Measurements from ENCODE around the gene CLEC3B.
"Not testable (repeated sequence)": the region's sequence is repeated elsewhere in the genome, so short reads cannot be mapped to it uniquely, and the experiment has no call there.

Gene CLEC3B

DNA sequence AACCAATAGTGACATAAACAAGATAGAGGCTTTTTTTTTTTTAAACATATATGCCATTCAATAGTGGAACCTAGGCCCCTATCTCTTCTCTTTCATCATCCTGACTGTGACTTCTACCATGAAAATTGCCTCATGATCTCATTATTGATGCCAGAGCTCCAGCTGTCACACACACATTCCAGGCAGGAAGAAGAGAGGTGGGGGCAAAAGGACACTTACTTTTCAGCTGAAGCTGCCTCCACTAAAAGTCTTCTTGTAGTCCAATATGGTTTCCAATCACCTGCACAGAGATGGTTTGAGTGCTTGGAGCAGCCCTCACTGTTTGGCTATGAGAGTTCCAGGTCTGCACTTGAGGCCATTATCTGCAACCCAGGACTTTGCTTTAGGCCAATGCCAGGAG is 45.0 kb downstream of the CLEC3B start:
- no peak for DNase-seq

DNA sequence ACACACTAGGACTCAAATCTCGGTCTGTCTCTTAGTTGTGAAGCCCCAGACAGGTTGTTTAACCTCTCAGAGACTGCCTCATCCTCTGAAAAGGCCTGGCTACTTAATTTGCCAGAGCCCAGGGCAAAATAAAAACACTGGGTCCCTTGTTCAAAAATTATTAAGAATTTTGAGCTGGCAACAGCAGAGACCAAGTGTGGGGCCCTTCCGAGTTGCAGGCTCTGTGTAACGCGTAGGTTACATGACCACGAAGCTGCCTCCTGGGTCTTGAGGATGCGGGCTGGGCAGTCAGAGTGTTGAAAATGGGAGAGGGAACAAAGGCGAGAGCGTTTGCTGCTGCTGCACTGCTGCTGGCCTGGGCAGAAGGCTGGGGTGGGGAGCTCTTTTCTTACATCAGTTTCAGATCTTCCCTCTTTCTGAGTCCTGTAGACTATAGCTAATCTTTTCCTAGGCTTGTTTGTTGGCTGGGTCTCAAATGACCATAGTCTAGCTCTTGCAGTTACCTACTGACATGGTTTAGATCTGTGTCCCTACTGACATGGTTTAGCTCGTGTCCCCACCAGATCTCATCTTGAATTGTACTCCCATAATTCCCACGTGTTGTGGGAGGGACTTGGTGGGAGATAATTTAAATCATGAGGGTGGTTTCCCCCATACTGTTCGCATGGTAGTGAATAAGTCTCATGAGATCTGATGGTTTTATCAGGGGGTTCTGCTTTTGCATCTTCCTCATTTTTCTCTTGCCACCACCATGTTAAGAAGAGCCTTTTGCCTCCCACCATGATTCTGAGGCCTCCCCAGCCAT is 49.9 kb downstream of the CLEC3B start:
- DNase-seq, result no peak

DNA sequence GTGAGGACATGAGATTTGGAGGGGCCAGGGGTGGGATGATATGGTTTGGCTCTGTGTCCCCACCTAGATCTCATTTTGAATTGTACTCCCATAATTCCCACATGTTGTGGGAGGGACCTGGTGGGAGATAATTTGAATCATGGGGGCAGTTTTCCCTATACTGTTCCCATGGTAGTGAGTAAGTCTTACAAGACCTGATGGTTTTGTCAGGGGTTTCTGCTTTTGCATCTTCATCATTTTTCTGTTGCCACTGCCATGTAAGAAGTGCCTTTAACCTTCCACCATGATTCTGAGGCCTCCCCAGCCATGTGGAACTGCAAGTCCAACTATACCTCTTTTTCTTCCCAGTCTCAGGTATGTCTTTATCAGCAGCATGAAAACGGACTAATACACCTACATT is 52.2 kb downstream of the CLEC3B start:
- DNase-seq, result not testable (repeated sequence)

DNA sequence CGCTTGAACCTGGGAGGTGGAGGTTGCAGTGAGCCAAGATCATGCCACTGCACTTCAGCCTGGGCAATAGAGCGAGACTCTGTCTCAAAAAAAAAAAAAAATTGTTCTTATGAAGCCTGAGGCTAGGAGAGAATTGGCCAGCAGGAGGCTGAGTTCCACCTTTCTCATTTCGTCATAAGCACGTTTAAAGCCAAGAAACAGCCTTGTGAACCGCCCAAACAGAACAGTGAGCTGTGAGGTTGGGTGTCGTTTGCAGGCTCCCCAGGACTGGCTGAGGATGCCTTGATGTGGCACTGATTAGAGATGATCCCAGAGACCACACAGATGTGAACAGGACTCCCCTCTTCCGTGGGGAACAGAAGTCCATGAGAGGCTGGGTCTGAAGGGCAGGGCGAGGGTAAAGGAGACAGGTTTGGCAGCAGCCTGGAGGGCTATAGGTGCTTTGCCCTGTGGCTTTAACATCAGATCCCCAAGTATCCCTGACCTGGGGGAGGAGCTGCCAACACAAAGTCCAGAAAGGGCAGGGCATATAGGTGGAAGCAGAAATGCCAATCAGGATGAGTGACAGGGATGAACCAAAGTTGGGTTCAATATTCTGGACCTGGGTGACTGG is 52.9 kb downstream of the CLEC3B start:
- no peak for DNase-seq

DNA sequence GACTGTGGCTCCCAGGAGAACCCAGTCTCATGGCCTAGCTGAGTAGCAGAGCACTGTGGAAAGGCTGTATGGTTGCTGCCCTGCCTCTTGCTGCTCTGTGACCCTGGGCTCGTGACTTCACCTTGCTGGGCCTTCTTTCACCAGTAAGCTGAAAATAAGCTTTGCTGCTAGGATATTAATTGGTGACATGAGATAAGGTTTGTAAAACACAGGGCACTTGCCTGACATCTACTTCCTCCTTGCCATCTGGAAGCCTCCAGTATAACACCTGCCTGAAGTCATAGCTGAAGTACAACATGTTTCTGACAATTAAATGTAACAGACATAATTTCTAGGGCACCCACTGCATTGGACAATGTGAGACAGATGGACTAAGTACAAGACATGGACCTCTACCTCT is 53.6 kb downstream of the CLEC3B start:
- no peak for DNase-seq

DNA sequence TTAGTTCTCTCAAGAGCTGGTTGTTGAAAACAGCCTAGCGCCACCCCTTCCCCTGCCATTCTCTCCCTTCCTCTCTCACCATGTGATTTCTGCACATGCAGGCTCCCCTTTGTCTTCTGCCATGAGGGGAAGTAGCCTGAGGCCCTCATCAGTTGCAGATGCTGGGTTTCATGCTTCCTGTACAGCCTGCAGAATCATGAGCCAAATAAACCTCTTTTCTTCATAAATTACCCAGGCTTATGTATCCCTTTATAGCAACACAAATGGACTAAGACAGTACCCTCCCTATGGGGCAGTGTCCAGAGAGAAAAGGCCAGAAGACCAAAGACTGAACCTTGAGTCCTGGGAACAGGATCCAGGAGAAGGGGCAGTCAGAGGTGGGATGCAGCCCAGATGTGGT is 54.7 kb downstream of the CLEC3B start:
- no peak for DNase-seq

DNA sequence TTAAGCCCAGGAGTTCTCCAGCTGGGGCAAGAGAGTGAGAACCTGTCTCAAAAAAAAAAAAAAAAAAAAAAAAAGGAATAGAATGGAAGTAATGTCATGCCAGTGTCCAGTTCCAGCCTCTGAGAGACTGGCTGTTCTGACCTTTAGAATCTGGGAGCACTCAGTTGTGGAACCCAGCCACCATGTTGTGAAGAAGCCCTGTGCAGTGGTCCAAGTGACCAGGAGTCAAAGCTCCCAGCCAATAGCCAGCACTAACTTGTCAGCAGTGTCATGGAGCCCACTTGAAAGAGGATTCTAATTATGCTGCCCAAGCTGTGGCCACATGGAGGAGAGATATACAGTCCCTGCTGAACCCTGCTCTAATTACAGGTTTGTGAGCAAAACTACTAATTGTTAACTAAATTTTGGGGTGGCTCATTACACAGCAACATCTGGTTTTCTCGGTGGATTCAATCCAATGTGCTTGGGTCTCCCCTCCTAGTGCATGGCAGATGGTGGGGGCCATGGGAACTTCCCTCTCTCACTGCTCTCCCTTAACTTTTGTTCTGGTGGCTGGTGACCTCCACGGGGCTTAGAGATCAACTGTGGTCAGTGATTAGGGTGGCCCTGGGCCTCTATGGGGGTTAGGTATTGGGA is 55.5 kb downstream of the CLEC3B start:
- no peak for DNase-seq

DNA sequence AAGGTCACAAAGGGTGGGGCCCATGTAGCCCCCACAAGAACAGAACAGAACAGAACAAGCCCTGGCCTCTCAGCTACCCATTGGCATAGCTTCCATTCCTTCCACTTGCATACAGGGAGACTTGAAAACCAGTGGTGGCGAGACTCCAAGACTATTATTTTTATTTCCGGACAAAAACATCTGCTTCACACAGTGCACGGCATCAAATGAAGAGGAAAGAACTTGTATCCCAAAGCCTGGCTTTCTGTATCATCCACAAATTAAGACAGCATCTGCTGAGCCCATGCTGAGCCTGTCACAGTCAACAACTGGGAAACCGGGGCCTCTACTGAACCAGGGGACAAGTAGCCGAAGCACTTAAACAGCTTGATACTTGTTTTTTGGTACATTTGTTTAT is 56.0 kb downstream of the CLEC3B start:
- DNase-seq, result no peak

DNA sequence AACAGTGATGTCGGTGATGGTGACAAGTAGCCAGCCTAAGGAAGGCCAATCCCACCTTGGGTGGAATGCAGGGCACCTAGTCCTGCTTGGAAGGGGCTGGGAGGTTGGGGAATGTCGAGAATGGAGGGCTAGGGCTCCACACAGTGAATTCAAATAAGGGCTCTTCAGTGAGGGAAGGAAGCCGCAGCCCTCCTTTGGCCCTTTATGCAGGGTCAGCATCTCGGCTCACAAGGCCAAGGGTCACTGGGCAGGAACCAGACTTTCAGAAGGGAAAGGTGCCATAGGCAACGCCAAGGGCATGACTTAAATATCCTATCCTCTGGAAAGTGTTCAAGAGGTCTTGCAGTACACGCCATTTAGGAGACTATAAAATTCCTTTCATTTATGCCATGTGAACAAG is 56.9 kb downstream of the CLEC3B start:
- no peak for DNase-seq

DNA sequence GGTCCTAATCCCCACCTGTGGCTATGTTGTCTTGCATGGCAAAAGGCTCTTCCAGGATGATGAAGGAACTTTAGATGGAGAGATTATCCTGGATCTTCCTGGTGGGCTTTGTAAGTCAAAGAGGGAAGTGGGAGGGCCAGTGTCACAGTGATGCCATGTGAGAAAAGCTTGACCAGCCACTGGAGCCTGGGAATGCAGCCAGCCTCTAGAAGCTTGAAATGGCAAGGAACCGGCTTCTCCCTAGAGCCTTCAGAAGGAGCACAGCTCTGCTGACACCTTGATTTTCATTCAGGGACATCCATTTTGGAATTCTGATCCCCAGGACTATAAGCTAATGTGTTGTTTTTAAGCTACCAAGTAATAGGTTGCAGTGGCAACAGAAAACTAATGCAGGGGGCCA is 58.3 kb downstream of the CLEC3B start:
- DNase-seq, result no peak

DNA sequence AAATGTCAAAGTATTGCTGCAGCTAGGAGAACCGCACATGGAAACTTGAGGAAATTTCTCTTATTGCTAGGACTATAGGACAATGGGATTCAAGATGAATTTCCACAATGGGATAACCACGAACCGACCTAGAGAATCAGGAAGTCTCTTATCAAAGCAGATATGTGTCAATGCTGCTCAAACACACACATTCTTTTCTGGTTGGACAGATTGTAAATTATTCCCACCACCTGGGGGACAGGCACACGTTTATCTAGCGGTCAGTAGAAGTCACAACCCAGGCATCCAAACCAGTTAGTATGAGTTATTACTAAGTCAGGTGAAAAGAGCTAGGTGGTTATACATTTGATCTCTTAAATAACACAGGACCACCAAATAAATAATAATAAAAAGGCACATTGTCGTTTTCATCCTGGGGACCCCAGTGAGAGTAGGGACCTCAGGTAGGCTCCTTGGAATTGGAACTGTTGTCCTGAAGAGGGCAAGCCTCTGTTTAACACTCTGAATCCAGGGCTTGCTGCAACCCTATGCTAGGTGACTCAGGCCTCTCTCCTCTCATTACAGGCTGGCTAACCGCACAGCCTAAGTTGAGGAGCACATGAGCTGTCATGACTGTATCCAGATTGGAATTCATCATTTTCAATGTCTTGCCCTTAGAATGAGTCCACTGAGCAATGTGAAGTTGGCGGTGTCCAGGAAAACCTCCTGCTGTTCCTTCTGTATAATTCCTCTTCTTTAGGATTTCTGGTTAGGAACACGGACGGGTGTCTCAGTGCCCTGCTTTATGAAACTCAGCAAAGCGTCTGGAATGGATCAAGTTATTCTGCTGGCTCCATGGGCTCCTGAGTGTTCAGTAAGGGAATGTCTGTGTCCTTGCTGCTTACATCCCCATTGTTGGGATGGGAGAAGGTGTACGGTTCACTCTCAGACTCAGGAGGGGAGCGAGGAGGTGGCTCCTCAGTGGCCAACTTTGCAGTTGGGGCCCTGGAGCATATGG is 59.0 kb downstream of the CLEC3B start:
- no peak for DNase-seq

Measured in stimulated activated CD4-positive, alpha-beta T cell treated with anti-CD3 and anti-CD28 coated beads, Interleukin-12 subunit alpha, Interleukin-12 subunit beta, amount 100 ng/mL, for 4 hours (primary cell).